WI38 (cell line): ENCODE results near the gene GPR84.
"Not testable (repeated sequence)": the region's sequence is repeated elsewhere in the genome, so short reads cannot be mapped to it uniquely, and the experiment has no call there.

ENCODE experiments used
- H3K4me3 ChIP-seq: 2 replicates; pipeline ENCODE4 v1.5.1; 2011; ENCODE audit warnings: low read depth, mild to moderate bottlenecking, control low read depth, low read length
- TF ChIP-seq, protein P1 (sequence below): IDR thresholded peaks from 2 replicates; pipeline ENCODE4 v1.5.1; 2012; ENCODE audit warnings: low read depth, mild to moderate bottlenecking, control low read depth, low read length

The GPR84 gene

GRCh38 chr12:54358945-54359761 is 5.1 kb downstream of the GPR84 start:
- H3K4me3 ChIP-seq = peak overlapping the region; percentile 65
- TF ChIP-seq, protein P1, sequence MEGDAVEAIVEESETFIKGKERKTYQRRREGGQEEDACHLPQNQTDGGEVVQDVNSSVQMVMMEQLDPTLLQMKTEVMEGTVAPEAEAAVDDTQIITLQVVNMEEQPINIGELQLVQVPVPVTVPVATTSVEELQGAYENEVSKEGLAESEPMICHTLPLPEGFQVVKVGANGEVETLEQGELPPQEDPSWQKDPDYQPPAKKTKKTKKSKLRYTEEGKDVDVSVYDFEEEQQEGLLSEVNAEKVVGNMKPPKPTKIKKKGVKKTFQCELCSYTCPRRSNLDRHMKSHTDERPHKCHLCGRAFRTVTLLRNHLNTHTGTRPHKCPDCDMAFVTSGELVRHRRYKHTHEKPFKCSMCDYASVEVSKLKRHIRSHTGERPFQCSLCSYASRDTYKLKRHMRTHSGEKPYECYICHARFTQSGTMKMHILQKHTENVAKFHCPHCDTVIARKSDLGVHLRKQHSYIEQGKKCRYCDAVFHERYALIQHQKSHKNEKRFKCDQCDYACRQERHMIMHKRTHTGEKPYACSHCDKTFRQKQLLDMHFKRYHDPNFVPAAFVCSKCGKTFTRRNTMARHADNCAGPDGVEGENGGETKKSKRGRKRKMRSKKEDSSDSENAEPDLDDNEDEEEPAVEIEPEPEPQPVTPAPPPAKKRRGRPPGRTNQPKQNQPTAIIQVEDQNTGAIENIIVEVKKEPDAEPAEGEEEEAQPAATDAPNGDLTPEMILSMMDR = no peak

DNA sequence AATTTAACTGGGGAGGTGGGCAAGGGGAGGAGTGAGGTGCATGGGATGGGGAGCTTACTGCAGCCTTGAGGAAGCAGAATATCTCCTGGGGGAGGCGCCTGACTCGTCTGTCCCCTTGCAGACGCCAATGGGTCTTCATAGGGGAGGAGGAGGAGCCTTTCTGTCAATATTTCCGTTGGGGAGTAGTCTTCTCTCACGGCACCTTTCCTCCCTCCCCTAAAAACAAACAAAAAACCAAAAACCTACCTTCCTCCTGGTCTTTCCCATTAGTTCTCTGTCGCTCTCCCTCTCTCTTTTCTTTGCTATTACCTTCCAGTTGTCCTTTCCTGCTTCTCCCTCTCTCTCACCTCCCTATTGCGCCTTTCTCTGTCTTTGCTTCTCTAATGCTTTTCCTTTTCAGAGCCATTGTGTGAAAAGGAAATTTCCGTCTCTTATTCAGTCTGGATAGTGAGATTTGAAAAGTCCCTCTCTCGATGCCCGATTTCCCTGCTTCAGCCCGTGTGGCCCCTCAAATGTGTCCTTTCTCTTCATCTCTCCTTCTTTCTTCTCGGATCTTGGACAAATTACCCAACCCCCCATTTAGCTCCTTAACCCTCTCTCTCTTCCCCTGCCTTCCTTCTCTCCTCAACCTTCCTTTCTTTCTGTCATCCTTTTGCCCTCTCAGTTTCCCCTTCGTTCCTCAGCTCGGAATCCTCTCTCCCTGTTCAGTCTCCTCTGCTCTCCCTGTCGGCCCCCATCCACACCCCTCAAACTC is 5.9 kb downstream of the GPR84 start:
- peak overlapping the region; percentile 65 for H3K4me3 ChIP-seq
- TF ChIP-seq, protein P1 = no peak

- TF ChIP-seq, protein P1 = no peak
- H3K4me3 ChIP-seq = no peak overlapping the region
Measured at GRCh38 chr12:54357506-54358190, 6.6 kb downstream of the GPR84 start.

GRCh38 chr12:54356951-54357356 is 7.3 kb downstream of the GPR84 start:
- H3K4me3 ChIP-seq = no peak overlapping the region
- TF ChIP-seq, protein P1 = no peak

DNA sequence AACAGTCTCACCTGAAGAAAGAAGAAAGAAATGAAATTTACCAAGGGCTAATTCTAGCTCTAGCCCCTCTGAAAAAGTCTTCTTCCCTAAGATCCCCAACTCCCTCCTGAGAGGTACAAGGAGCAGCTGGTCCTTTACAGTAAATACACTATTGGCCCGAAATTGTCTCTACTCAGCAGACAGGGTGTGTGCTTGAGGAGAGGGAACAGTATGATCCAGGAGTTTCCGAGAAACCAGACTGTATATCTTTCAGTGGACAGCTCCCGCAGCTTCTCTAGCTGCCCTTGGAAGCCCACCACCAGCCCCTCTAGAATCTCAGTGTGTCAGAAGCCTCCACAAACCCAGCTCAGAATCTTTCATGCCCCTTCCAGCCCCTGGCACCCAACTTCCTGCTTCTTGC is 8.1 kb downstream of the GPR84 start:
- no peak overlapping the region for H3K4me3 ChIP-seq
- TF ChIP-seq, protein P1 = no peak

DNA sequence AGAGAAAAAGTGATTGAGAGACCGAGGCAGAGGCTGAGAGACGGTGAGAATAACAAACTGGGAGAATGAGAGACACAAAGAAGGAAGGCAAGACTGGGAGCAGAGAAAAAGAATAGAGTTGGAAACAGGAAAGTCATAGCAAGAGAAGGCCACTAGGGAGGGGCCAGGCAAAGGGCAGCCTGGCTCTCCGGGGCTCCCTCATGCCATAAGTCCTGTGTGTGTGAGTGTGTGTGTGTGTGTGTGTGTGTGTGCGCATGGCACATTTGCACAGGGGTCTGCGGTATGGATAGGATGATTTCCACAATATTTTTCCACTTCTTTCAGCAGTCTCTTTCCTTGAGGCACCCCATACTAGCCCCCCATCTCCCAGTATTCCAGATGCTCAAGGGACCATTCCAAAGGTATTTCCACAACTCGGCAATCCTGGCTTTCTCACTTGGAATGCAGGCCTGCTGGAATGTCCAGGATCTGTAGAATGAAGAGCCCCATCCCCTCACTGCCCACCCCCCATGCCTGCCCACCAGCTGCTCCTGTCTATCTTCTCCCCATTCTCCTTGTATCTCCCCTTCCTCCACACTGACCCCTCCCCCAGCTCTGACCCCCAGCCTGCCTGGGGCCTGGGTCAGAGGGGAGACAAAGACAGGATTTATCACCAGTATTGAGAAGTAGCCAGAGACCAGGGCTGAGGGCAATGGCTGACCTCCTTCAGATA is 9.0 kb downstream of the GPR84 start:
- TF ChIP-seq, protein P1 = no peak; the same call in 1 of the 2 replicates
- H3K4me3 ChIP-seq = no peak overlapping the region

GRCh38 chr12:54354271-54354670 is 10.0 kb downstream of the GPR84 start:
- H3K4me3 ChIP-seq = not testable (repeated sequence)
